Uterus (tissue), 2 donors: ENCODE results near the gene SLC6A6.

Source experiments
- CTCF ChIP-seq, 4 experiments: fragments of 200-600 bp in 2 of 4; fragments of 450-650 bp in 2 of 4; sonication (generic) in 2 of 4; IDR thresholded peaks; one replicate each; pipeline ENCODE4 v1.5.1; 2016 to 2019; ENCODE audit warnings: antibody characterized with exemption in 4 of 4, mild to moderate bottlenecking in 2 of 4, moderate library complexity in 1 of 4
- POLR2A ChIP-seq, 2 donors: fragments of 450-650 bp; IDR thresholded peaks; one replicate each; pipeline ENCODE4 v1.6.1; 2016; ENCODE audit warnings: antibody characterized with exemption in 2 of 2, mild to moderate bottlenecking in 1 of 2, moderate library complexity in 1 of 2

- TF ChIP-seq POLR2A (IDR thresholded peaks at IDR 0.05) (no peak), CTCF (IDR thresholded peaks at IDR 0.05) (no peak)
Measured at GRCh38 chr3:14454639-14455310, 52.4 kb downstream of the SLC6A6 start.
